Spleen (tissue), 11 donors: ENCODE results near the gene GSX1. TPM values are rescaled to one million over a fixed set of nuclear protein-coding genes. Genes with fewer than 3 reads are reported as not detected.

Experiments used
- DNase-seq: peaks from one replicate; pipeline ENCODE4 v3.0.0-alpha.2; 2020
- H3K27ac ChIP-seq, 8 donors: fragments of 200-600 bp; sonication (generic) in 7 of 8; 1 replicate in 4 of 8; 2 replicates in 4 of 8; pipeline versions ENCODE4 v1.5.0 to v1.8.0; 2016 to 2021; ENCODE audit warnings: inconsistent platforms in 4 of 8, mild to moderate bottlenecking in 4 of 8, moderate library complexity in 1 of 8
- H3K27me3 ChIP-seq, 7 donors: fragments of 200-600 bp; sonication (generic) in 6 of 7; replicated peaks in 1 of 7; 1 replicate in 4 of 7; 2 replicates in 3 of 7; pipeline versions ENCODE4 v1.5.0 to v1.8.0; 2016 to 2021; ENCODE audit warnings: inconsistent platforms in 3 of 7, mild to moderate bottlenecking in 1 of 7
- H3K36me3 ChIP-seq, 6 donors: fragments of 200-600 bp; sonication (generic) in 5 of 6; 1 replicate in 4 of 6; 2 replicates in 2 of 6; pipeline versions ENCODE4 v1.5.0 to v1.8.0; 2016 to 2021; ENCODE audit warnings: inconsistent platforms in 2 of 6
- H3K4me1 ChIP-seq, 6 donors: fragments of 200-600 bp; sonication (generic) in 5 of 6; 1 replicate in 3 of 6; 2 replicates in 3 of 6; pipeline versions ENCODE4 v1.5.0 to v1.8.0; 2016 to 2021; ENCODE audit warnings: inconsistent platforms in 3 of 6
- H3K4me3 ChIP-seq, 8 donors: fragments of 200-600 bp; sonication (generic) in 7 of 8; 1 replicate in 4 of 8; 2 replicates in 4 of 8; pipeline versions ENCODE4 v1.5.0 to v1.8.0; 2016 to 2021; ENCODE audit warnings: inconsistent platforms in 4 of 8, mild to moderate bottlenecking in 4 of 8, moderate library complexity in 2 of 8
- H3K9me3 ChIP-seq, 8 donors: fragments of 200-600 bp; sonication (generic) in 7 of 8; 1 replicate in 4 of 8; 2 replicates in 4 of 8; pipeline versions ENCODE4 v1.5.0 to v1.8.0; 2016 to 2021; ENCODE audit warnings: inconsistent platforms in 4 of 8
- POLR2A ChIP-seq, 3 donors: fragments of 450-650 bp; IDR thresholded peaks; one replicate each; pipeline ENCODE4 v1.5.1; 2017; ENCODE audit warnings: antibody characterized with exemption in 3 of 3, mild to moderate bottlenecking in 1 of 3
- POLR2AphosphoS5 ChIP-seq, 3 donors: sonication (generic); formaldehyde crosslinking; IDR thresholded peaks; one replicate each; pipeline ENCODE4 v1.5.1; 2017; ENCODE audit warnings: antibody characterized with exemption in 3 of 3
- WGBS, 5 donors: extraction: QIAGEN DNeasy Blood & Tissue Kit in 3 of 5; methylation state at CpG; one replicate each; pipeline versions ENCODE4 v1.1.5 to v1.1.7; 2013 to 2018; 5-methylcytosine and 5-hydroxymethylcytosine counted together
- intact Hi-C: fragments of 100-400 bp; cut with DNase I; formaldehyde crosslinking; loops from one replicate; pipeline ENCODE4 v1.15.0; 2023; ENCODE audit warnings: low total_unique reads
- polyA plus RNA-seq, 3 donors: library from polyadenylated mRNA; stranded (reverse); fragments of 200-250 nt; gene quantifications; one replicate each; pipeline ENCODE4 v1.2.1, GENCODE V29; 2013
- small RNA-seq, 4 donors: library from RNA; depleted of rRNA; stranded (forward); fragments of <200 nt; gene quantifications; one replicate each; pipeline ENCODE3, GENCODE V24; 2016
- total RNA-seq, 7 donors: library from RNA; depleted of rRNA in 3 of 7; stranded (reverse); fragments of >200 nt in 3 of 7; fragmentation: NEBNext Ultra II Directional in 4 of 7; extraction: Animal tissue kit (Norgen Biotek cat#: 25700) in 4 of 7; gene quantifications; one replicate each; pipeline versions ENCODE4 v1.1.0 to v1.2.1, GENCODE V29; 2016 to 2021
- TF ChIP-seq, protein P1 (sequence below), 11 experiments: fragments of 200-600 bp in 7 of 11; fragments of 450-650 bp in 4 of 11; sonication (generic) in 4 of 11; IDR thresholded peaks in 8 of 11; conservative IDR thresholded peaks in 3 of 11; 1 replicate in 7 of 11; 2 replicates in 4 of 11; pipeline versions ENCODE4 v1.4.0 to v1.8.0; 2016 to 2021; ENCODE audit warnings: antibody characterized with exemption in 11 of 11, inconsistent platforms in 4 of 11, mild to moderate bottlenecking in 1 of 11
- donor health status: healthy with polysubstance abuse.
- donor health status: DM: no; HTN: no; CAD: no; lungs with moderate emphysema.
- donor health status: DM: no; HTN: no; CAD: no.
- donor health status: Bipolar disorder and iron deficiency.
- donor health status: healthy.
- donor health status: DM: no; HTN: no; CAD: no.
- donor health status: DM: yes; HTN: yes; CAD: no.

Gene GSX1
- total and polyA plus RNA-seq, 10 donors, result not detected

DNA sequence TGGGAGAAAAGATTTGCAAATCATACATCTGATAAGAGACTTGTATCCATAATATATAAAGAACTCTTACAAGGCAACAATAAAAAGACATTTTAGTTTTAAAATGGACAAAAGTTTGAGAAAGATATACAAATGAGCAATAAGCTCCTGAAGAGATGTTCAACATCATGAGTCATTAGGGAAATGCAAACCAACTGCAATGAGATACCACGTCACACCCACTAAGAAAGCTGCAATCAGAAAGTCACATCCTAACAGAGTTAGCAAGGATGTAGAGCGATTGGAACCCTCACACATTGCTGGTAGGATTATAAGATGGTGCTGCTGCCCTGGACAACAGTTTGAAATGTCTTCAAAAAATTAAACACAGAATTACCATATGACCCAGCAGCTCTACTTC, 50.3 kb downstream of the GSX1 start:
- DNase-seq, result no peak
- intact Hi-C loops, result no loop called here
- Histone ChIP-seq H3K27ac (no peak overlapping the region), H3K36me3 (no peaks in the 10 kb centered on the region), H3K27me3 (peaks cover 0 to 76% (median 6%) of the 10 kb centered on the region in 7 donors), H3K9me3 (peaks cover 0 to 15% (median 5%) of the 10 kb centered on the region in 8 donors), H3K4me3 (no peak overlapping the region), H3K4me1 (no peaks in the 10 kb centered on the region)
- WGBS, 5 donors, result 69 to 83% (median 78%) methylated on average over 2 of the region's 2 CpGs
- TF ChIP-seq POLR2AphosphoS5 (IDR thresholded peaks at IDR 0.05) (no peak), POLR2A (IDR thresholded peaks at IDR 0.05) (no peak)
- TF ChIP-seq, protein P1, sequence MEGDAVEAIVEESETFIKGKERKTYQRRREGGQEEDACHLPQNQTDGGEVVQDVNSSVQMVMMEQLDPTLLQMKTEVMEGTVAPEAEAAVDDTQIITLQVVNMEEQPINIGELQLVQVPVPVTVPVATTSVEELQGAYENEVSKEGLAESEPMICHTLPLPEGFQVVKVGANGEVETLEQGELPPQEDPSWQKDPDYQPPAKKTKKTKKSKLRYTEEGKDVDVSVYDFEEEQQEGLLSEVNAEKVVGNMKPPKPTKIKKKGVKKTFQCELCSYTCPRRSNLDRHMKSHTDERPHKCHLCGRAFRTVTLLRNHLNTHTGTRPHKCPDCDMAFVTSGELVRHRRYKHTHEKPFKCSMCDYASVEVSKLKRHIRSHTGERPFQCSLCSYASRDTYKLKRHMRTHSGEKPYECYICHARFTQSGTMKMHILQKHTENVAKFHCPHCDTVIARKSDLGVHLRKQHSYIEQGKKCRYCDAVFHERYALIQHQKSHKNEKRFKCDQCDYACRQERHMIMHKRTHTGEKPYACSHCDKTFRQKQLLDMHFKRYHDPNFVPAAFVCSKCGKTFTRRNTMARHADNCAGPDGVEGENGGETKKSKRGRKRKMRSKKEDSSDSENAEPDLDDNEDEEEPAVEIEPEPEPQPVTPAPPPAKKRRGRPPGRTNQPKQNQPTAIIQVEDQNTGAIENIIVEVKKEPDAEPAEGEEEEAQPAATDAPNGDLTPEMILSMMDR (IDR thresholded peaks at IDR 0.05 in 8 of 11, conservative IDR thresholded peaks at IDR 0.05 in 3 of 11), result no peak

Small RNA genes within 50 kb of the gene (small RNA-seq; reads per million reads assigned to genes)
- gene RNU6-73P, result 0 reads per million in 4 donors

Other genes with a start within 250 kb of the GSX1 start
- 1 to 10 TPM; 6.5 to 8.8 (median 6.8) TPM for gene LNX2, start 172.0 kb upstream of the GSX1 start, total RNA-seq
- 1 to 10 TPM; 1.8 to 3.0 (median 2.7) TPM for gene LNX2, start 172.0 kb upstream of the GSX1 start, polyA plus RNA-seq
- 100 to 1,000 TPM in 3 of 7 donors, 10 to 100 TPM in 4; 64.2 to 115 (median 94.2) TPM for gene POLR1D, start 170.6 kb upstream of the GSX1 start, total RNA-seq
- gene POLR1D, start 170.6 kb upstream of the GSX1 start, polyA plus RNA-seq, result 100 to 1,000 TPM; 103 to 134 (median 117) TPM
- gene PDX1, start 127.5 kb downstream of the GSX1 start, total RNA-seq, result not detected
- gene PDX1, start 127.5 kb downstream of the GSX1 start, polyA plus RNA-seq, result not detected
- gene CDX2, start 176.8 kb downstream of the GSX1 start, total RNA-seq, result not detected
- under 1 TPM in 2 of 3 donors, not detected in 1; 0.02 to 0.03 TPM for gene CDX2, start 176.8 kb downstream of the GSX1 start, polyA plus RNA-seq
- 1 to 10 TPM in 1 of 7 donors, not detected in 6; 1.3 TPM for gene URAD, start 196.2 kb downstream of the GSX1 start, total RNA-seq
- gene URAD, start 196.2 kb downstream of the GSX1 start, polyA plus RNA-seq, result under 1 TPM in 1 of 3 donors, not detected in 2; 0.20 TPM